GM18526 (cell line): ENCODE measurements around the gene ZNF606.

Source experiments
- POLR2A ChIP-seq: IDR thresholded peaks from 3 replicates; pipeline ENCODE4 v1.6.1; 2011; ENCODE audit not compliant: insufficient read length; ENCODE audit errors: extremely low read depth

The ZNF606 gene

DNA sequence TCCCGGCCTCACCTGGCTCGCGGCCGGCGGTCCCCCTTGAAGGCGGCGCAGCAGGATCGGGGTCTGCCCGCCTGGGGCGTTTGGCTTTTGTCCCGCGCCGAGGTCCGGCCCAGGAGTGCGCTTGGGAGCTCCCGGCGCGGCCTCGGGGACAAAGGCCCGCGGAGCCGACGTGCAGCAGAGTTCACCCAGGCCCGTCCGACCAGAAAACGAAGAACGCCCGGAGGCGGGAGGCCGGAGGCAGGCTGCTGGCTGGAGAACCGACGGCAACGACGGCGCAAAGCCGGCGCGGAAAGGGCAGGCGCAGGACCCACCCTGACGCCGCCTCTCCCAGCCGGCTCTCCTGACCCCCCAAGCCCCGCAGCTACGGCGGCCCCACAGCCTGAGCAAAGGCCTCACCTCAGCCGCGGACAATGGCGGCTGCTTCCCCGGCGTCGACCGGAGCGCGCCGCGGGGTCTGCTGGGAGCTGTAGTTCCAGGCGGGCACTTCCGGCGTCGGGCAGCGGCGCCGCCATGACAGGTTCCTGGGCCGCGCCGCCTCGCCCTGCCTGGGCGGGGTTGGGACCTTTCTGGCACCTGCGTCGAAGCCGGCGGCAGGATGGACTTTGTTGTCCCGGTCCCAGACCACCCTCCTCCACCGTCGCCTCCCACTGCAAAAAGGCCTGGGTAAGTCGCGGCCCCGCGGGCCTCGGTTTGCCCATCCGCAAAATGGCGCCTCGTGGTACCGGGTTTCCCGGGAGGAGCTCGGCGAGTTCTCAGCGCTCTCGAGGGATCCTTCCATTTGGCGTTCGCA lies at the start of gene ZNF606:
TSS of gene ZNF606 (minus strand) at position 437 of the 790 bp plus-strand sequence. CDS start 1,501 bp downstream, outside the sequence.
- TF ChIP-seq POLR2A, result peak; percentile 79

DNA sequence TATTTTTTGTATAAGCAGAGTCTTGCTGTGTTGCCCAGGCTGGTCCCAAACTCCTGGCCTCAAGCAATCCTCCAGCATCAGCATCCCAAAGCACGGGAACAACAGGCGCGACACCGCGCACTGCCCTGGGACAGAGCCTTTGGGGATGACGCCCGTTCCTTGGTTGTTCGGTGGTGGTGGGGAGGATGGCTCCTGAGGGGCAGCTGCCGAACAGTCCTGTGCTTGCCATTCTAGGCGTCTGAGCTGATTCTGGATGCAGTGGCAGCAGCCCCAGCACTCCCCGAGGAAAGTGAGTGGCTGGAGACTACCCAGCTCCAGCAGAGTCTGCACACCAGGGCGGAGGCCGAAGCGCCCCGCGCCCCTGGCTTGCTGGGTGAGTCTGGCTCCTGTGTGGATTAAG lies 49.6 kb upstream of the ZNF606 start:
- TF ChIP-seq POLR2A, result no peak

GRCh38 chr19:58047672-58048071 lies 45.1 kb upstream of the ZNF606 start:
- no peak for TF ChIP-seq POLR2A

GRCh38 chr19:58046856-58047255 lies 44.2 kb upstream of the ZNF606 start:
- no peak for TF ChIP-seq POLR2A

GRCh38 chr19:58045411-58046050 lies 42.9 kb upstream of the ZNF606 start:
- no peak for TF ChIP-seq POLR2A

- TF ChIP-seq POLR2A, result no peak
These were observed 42.3 kb upstream of the ZNF606 start for GRCh38 chr19:58044886-58045285.

DNA sequence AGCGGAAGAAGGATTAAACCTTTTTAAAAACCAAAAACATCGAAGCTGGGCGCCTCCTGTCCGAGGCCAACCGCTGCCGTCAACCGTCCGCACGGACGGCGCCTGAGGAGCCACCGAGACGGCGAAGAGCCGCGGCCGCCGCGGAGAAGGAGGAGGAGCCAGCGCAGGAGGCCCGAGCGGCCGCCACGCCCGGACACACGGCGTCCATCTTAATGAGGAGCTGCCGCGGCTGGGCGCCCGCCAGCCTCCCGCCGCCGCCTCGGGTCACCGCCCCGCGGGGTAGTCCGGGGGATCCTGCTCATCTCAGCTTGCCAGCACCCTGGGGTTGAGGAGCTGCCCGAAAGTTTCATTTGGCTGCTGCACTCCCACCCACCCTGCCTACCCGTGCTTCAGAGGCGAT lies 41.8 kb upstream of the ZNF606 start:
- TF ChIP-seq POLR2A, result no peak

DNA sequence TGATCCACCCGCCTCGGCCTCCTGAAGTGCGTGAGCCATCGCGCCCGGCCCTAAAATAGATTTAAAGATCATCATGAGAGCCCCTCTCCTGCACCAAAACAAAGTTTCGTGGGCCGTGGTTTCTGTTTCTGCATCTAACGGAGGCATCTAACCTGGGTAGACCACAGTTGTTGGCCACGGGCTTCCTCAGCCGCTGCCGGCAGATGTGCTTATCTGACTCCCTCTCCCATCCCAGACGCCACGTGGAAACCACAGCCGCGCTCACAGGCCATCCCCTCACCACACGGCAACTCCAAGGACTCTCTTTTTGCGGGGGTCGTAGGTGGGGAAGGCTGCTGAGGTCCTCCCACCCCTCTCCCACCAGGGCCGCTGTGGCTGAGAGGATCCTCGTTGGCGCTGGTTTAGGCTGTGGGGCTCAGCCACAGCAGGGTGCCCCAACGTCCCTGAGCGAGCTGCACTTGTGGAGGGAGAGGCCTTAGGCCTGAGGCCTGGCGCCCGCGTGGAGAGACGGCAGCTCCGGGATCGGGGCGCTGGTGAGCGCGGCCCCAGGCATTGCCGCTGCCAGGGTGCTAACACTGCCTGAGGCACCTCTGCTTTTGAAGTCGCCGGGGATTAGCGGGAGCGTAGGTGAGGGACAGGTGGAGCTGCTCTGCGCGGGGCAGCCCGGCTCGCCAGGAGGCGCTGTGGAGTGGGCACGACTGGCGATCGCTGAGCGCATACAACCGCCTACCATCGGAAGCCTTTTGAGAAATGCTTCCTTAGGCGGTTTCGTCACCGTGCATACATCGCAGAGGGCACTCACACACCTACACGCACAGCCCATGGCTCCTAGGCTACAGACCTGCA lies 40.1 kb upstream of the ZNF606 start:
- TF ChIP-seq POLR2A, result no peak

- TF ChIP-seq POLR2A, result no peak
These were observed 38.3 kb upstream of the ZNF606 start for GRCh38 chr19:58040751-58041525.

DNA sequence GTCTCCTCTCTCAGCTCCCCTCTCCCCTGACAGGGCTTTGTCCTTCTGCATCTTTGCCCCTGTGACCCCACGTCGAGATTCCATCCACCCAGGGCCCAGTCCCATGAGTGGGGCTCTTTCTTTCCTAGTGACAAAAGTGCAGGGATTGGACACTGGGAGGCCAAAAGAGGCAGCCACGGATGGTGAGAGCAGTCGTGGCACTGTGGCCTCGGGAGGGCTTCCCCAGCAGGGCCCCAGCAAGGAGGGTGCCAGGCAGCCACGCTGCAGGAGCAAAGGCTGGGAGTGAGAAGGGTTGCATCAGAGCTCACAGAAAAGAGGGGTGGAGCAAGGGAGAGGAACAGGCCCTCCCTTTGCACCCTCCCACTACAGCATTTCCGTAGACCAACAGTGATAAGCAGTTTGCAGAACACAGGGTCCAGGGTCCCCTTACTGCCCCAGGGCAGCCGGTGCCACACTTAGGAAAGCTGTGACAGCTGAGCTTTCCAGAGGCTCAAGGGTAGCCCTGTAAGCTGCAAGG lies 36.1 kb upstream of the ZNF606 start:
- no peak for TF ChIP-seq POLR2A

DNA sequence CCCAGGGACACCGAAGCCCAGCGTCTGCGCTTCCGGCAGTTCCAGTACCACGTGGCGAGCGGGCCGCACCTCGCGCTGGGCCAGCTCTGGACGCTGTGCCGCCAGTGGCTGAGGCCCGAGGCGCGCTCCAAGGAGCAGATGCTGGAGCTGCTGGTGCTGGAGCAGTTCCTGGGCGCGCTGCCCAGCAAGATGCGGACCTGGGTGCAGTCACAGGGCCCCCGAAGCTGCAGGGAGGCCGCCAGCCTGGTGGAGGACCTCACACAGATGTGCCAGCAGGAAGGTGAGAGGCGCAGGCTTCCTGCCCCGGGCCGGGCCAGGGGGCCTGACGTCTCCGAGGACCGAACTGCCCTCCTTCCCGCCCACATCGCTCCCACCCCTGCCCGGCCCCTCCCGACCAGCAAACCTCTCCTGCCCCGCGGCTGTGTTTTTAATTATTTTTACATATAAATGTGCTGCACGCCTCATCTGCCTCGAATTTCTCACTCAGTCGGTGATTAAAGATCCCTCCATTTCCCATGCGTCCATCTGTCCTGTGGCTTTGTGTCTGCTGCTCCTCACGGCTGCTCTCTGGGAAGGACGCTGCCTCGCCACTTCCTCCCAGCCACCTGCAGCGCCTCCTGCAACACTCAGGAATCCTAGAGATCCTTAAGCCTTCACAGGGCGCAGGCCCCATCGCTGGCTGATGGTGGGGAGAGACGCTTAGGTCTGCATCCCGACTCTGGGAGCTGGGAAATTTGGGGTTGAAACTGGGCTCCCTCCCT lies 35.5 kb upstream of the ZNF606 start:
- TF ChIP-seq POLR2A, result no peak

DNA sequence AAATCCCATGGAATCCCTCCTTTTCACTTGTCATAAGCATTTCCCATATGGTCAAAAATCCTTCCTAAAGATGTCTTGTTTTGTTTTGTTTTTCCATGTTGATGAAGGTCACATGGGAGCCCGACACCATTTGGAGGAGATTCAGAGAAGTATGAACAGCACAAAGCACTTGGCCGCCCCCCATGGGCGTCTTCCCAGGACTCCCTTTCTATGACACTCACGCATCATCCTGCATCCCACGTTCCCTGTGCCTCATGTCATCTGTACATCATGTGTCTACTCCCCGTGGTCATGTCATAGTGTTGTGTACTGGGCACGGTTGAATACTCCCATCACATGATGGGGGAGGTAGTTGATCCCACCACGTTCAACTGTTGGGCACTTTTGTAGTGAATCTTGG lies 33.2 kb upstream of the ZNF606 start:
- no peak for TF ChIP-seq POLR2A

DNA sequence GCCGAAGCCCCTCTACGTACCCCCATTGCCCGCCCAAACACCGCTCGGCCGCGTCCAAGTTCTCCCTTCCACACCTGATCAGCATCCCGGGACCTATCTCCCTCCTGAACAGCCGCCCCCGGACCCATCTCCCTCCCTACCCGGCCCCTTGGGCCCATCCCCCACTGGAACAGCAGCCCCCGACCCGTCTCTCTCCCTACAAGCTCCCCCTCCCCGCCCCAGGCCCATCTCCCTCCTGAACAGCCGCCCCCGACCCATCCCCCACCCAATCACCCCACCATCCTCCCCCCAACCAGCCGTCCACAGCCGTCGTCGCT lies 31.8 kb upstream of the ZNF606 start:
- TF ChIP-seq POLR2A, result no peak
